RCC 7860 (cell line): Measurements from ENCODE around the gene S100PBP.

Source experiments
- DNase-seq: peaks from one replicate; pipeline ENCODE4 v3.0.0-alpha.2; 2015; ENCODE audit warnings: low spot score
- FAIRE-seq: peaks from 2 replicates; lab custom pipeline; 2012; peaks lifted over from hg19 to GRCh38; lab: Jason Lieb, UNC

S100PBP gene

DNA sequence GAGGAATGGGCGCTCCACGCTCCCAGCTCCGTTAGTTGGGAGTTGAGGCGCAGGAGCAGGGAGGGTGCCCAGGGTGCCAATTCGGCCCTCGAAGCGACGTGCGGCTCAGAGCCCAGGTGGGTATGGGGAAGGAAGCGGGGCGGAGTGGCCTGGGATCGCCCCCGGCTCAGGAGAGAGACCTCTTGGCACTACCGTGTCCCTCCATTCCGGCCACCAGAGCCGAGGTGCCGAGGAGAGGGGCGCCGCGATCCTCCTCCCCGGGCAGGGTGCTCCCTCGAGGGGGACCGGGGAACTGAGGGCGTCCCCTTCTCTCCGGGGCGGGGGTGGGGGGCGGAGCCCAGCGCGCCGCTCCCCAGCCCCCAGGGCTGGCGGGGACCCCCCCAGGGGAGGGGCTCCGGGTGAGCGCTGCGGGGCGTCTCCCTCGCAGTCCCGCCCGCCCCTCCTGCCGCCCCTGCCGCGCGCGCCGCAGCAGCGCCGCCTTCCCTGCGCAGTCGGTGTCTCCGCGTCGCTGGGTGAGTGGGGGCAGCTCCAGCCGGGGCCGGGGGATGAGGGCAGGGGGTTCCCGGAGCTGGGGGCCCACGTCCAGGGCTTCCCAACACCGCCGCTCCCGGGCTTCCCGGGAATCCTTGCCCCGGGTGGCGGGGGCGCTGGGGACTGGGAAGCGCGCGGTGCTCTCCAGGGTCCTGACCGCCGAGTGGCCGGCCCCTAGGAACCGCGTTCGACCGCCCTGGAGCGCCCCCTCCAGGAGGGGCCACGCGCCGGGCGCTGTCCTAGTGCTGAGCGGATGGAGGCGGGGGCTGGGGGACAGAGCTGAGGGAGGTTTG is 68.8 kb downstream of the S100PBP start, which contains the start of gene HPCA:
Gene HPCA, plus strand, starts transcription at position 488 of the 824 bp plus-strand sequence. CDS start 2,408 bp downstream, outside the sequence.
- FAIRE-seq (no peak), DNase-seq (no peak)

DNA sequence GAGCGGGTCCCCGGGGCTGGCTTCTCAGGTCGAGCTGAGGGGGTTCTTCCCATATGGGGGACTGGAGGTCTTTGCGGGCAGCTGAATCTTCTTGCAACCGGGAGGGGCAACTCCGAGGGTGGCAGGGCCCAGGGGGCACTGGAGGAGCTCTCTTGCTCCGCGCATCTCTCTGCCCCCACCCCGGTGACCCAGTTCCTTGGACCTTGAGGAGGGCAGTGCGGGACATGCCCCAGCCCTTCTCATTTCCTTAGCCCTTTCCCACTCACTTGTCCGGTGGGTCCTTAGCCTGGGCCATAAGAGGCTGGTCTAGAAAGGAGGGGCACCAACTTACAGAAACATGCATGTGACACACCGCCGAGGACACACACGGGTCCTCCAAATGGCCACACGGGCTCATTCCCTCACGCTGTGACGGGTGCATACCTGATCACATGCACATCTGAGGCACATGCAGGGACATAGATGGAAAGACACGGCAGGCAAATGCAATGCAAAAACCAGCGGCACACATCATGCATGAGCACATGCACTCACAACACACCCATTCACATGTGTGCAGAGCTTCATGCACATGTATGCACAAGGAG is 69.5 kb downstream of the S100PBP start:
- FAIRE-seq (no peak), DNase-seq (no peak)

DNA sequence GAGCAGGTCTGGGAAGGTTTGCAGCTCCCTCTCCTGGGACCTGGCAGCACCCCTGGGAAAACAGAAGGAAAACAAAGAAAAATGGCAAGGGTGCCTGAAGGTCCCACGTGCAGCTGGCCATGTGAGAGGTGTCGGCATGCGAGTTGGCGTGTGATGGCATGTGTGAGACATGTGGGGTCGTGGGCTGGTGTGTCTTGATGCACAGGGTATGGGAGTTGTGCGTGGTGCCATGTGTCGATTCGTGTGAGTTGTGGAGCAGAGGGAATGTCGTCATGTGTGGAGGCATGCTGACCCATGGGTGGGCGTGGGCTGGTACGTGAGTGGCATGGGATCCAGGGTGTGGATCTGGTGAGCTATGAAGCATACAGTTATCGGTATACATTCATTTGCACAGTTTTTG is 70.2 kb downstream of the S100PBP start:
- no peak for FAIRE-seq
- DNase-seq: no peak

DNA sequence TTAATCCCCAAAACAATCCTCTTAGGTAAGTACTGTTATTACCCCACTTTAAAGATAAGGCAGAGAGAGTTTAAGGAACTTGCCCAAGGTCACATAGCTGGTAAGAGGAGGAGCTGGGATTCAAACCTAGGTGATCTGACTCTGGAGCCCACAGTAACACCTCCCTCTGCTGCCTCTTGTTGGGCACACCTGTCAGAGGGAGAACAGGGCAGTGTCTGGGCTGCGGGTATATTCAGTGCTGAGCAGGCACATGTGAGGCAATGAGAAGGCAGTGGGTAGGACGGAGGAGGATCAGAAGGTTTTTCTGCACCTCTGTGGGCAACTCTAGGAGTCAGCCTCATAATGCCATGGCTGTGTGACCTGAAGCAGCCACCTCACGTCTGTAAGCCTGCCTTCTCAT is 70.7 kb downstream of the S100PBP start:
- no peak for DNase-seq
- FAIRE-seq: no peak

DNA sequence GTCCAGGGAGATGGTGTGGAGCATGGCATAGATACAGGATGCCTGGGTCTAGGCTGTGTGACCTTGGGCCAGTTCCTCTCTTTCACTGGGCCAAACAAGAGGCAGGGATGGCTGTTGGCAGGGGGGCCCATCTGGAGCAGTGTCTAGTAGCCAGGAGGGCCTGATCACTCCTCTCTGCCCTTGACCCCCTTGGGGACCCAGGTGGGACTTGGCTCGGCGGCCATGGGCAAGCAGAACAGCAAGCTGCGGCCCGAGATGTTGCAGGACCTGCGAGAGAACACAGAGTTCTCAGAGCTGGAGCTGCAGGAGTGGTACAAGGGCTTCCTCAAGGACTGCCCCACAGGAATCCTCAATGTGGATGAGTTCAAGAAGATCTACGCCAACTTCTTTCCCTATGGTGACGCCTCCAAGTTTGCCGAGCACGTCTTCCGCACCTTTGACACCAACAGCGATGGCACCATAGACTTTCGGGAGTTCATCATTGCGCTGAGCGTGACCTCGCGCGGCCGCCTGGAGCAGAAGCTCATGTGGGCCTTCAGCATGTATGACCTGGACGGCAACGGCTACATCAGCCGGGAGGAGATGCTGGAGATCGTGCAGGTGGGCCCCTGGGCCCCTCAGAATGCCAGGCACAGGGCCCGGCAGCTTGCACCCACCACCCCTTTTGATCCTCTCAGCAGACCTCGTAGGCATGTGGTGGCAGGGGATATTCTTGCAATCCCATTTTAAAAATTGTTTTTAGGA is 71.4 kb downstream of the S100PBP start:
- no peak for FAIRE-seq
- DNase-seq: no peak

DNA sequence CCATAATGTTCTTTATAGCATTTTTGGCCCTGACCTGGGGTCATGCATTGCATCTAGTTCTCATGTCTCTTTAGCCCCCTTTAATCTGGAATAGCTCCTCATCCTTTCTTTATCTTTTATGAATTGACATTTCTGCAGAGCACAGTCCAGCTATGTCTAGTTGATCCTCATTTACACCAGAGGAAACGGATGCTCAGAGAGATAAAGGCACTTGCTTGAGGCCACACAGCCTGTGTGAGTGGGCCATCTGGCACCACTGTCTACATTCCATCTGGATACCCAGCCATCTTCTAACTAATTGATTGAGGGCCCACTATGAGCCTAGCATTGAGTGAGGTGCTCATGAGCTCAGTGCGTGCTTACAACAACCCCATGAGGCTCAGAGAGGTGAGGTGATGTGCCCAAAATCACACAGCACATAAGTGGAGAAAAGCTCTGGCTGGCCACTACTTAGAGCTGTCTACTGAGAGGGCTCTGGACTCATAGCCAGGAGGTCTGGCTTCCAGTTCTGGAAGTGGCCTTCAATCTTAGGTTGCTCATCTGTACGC is 72.4 kb downstream of the S100PBP start:
- no peak for FAIRE-seq
- no peak for DNase-seq

GRCh38 chr1:32890516-32891240 is 73.2 kb downstream of the S100PBP start:
- FAIRE-seq: no peak
- no peak for DNase-seq

- FAIRE-seq (no peak), DNase-seq (no peak)
Observed at GRCh38 chr1:32891241-32891570, 73.8 kb downstream of the S100PBP start.

GRCh38 chr1:32891630-32892029 is 74.2 kb downstream of the S100PBP start:
- DNase-seq: no peak
- FAIRE-seq: no peak

GRCh38 chr1:32892368-32893197 is 75.1 kb downstream of the S100PBP start:
- FAIRE-seq: no peak
- no peak for DNase-seq

DNA sequence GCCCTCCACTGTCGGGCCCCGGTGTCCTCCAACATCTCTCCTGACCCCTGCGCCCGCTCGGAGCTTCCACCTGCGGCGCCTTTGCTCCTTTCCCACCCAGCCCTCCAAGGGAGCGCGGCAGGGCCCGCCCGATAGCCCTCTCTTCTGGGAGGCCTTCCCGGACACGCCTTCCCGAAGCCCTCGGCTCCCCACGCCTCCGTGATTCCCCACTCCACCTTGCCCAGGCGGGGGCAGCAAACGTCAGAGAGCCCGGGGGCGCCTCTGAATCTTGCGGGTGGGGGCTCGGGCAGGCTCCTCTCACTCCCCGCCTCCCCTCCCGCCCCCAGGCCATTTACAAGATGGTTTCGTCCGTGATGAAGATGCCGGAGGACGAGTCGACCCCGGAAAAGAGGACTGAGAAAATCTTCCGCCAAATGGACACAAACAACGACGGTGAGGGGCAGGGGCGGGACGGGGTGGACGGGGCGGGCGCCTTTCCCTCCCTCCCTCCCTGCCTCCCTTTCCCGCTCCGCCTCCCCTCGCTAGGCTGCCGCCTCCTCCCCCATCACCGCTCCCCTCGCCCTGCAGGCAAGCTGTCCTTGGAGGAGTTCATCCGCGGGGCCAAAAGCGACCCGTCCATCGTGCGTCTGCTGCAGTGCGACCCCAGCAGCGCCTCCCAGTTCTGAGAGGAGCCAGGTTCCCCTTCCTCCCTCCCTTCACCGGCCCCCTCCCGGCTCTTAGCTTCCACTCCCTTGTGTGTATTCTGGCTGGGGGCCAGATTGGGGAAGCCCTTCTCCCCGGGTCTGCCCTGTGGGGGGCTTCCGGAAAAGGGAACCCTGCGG is 76.0 kb downstream of the S100PBP start:
- DNase-seq: no peak
- FAIRE-seq: no peak

- no peak for FAIRE-seq
- no peak for DNase-seq
Observed at GRCh38 chr1:32894019-32894600, 76.7 kb downstream of the S100PBP start.

GRCh38 chr1:32894681-32895080 is 77.2 kb downstream of the S100PBP start:
- DNase-seq (no peak), FAIRE-seq (no peak)

GRCh38 chr1:32895325-32896215 is 78.1 kb downstream of the S100PBP start:
- DNase-seq (no peak), FAIRE-seq (no peak)

DNA sequence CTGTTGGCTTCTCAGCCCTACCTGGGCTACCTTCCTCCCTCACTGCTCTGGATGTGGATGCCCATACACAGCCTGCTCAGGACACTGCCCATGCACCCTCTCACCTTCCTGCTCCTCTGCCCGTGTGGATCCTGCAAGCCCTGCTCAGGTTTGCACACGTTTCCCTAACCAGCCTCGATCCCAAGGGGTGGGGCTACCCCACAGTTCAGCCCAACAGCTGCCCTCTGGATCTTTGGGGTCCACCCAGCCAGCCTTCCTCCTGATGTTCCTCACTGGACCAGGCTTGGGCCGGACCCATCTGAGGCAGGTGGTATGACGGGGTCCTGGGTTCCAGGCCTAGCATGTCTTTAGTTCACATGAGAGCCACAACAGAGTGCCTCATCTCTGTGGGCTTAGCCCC is 79.0 kb downstream of the S100PBP start:
- FAIRE-seq (no peak), DNase-seq (no peak)

GRCh38 chr1:32897082-32898049 is 79.9 kb downstream of the S100PBP start:
- DNase-seq (no peak), FAIRE-seq (no peak)

GRCh38 chr1:32898056-32898455 is 80.6 kb downstream of the S100PBP start:
- DNase-seq (no peak), FAIRE-seq (no peak)
